Measurements from ENCODE around the gene DHX16. TPM values are rescaled to one million over a fixed set of nuclear protein-coding genes. Genes with fewer than 3 reads are reported as not detected.
"Not testable (repeated sequence)": the region's sequence is repeated elsewhere in the genome, so short reads cannot be mapped to it uniquely, and the experiment has no call there.

The DHX16 gene
- total RNA-seq, 1 donor from 2014 or later, result 26.9 TPM

DNA sequence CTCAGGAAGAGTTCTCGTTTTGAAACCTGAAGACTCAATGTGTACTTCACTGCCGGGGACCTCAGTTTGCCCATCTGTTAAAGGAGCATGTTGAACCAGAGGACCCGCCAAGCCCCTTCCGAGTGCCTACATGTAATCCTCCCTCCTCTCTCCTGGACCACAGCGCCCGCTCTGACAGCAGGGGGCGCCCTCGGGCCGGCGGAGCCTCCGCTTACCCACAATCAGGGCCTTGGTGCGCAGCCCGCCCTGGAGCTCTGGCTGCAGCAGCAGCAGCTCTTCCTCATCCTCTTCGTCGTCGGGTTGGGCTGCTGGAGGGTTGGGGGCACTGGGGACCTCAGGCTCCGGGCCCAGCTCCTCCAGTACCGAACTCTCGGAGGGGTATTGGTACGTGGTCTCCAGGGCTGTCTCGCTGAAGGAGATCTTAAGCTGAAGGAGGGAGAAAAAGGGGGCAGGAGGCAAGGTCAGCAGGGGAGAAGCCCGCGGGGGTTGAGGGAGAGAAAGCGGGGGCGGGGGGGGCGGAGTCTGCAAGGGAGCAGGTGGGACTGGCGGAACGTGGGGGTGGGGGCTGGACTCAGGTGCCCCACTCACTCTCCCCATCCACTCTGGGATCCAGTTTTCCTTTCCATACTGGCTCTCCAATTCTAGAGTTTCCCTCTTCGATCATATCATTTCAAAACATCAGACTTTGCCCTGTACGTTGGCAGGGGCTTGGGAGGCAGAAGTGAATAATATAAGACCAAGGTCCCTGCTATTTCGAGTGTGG is 6.3 kb upstream of the DHX16 start:
- DNase-seq, result peak; percentile 95
- H3K27ac Mint-ChIP-seq (ENCODE audit: unreplicated experiment), result peak overlapping the region; percentile 55
- H3K36me3 Mint-ChIP-seq (ENCODE audit: unreplicated experiment), result peaks cover 6% of the 10 kb centered on the region
- TF ChIP-seq, protein P1, sequence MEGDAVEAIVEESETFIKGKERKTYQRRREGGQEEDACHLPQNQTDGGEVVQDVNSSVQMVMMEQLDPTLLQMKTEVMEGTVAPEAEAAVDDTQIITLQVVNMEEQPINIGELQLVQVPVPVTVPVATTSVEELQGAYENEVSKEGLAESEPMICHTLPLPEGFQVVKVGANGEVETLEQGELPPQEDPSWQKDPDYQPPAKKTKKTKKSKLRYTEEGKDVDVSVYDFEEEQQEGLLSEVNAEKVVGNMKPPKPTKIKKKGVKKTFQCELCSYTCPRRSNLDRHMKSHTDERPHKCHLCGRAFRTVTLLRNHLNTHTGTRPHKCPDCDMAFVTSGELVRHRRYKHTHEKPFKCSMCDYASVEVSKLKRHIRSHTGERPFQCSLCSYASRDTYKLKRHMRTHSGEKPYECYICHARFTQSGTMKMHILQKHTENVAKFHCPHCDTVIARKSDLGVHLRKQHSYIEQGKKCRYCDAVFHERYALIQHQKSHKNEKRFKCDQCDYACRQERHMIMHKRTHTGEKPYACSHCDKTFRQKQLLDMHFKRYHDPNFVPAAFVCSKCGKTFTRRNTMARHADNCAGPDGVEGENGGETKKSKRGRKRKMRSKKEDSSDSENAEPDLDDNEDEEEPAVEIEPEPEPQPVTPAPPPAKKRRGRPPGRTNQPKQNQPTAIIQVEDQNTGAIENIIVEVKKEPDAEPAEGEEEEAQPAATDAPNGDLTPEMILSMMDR (IDR thresholded peaks at IDR 0.05; ENCODE audit: partially characterized antibody, unreplicated experiment), result peak; percentile 92
- H3K9me3 Mint-ChIP-seq (ENCODE audit: unreplicated experiment), result peaks cover 10% of the 10 kb centered on the region
- H3K4me3 Mint-ChIP-seq (ENCODE audit: unreplicated experiment), result peak overlapping the region; percentile 90
- peaks cover 11% of the 10 kb centered on the region for H3K27me3 Mint-ChIP-seq (ENCODE audit: unreplicated experiment)
- peaks cover 28% of the 10 kb centered on the region for H3K4me1 Mint-ChIP-seq (ENCODE audit: low read depth, unreplicated experiment)

GRCh38 chr6:30676660-30677285 is 4.0 kb upstream of the DHX16 start:
- DNase-seq, result no peak
- TF ChIP-seq, protein P1 (IDR thresholded peaks at IDR 0.05; ENCODE audit: partially characterized antibody, unreplicated experiment), result no peak
- Mint-ChIP-seq H3K9me3 (ENCODE audit: unreplicated experiment) (peaks cover 7% of the 10 kb centered on the region), H3K4me3 (ENCODE audit: unreplicated experiment) (peak overlapping the region; percentile 56), H3K27ac (ENCODE audit: unreplicated experiment) (peak overlapping the region; percentile 76), H3K36me3 (ENCODE audit: unreplicated experiment) (peaks cover 6% of the 10 kb centered on the region), H3K27me3 (ENCODE audit: unreplicated experiment) (peaks cover 8% of the 10 kb centered on the region), H3K4me1 (ENCODE audit: low read depth, unreplicated experiment) (peaks cover 21% of the 10 kb centered on the region)

GRCh38 chr6:30670760-30671527 is 1.9 kb downstream of the DHX16 start:
- Mint-ChIP-seq H3K4me3 (ENCODE audit: unreplicated experiment) (peak overlapping the region; percentile 74), H3K27ac (ENCODE audit: unreplicated experiment) (peak overlapping the region; percentile 54), H3K36me3 (ENCODE audit: unreplicated experiment) (no peaks in the 10 kb centered on the region)

GRCh38 chr6:30666300-30666699 is 6.5 kb downstream of the DHX16 start:
- not testable (repeated sequence) for H3K27ac Mint-ChIP-seq (ENCODE audit: unreplicated experiment); DNase-seq; H3K9me3 Mint-ChIP-seq (ENCODE audit: unreplicated experiment); H3K36me3 Mint-ChIP-seq (ENCODE audit: unreplicated experiment); H3K4me3 Mint-ChIP-seq (ENCODE audit: unreplicated experiment); H3K4me1 Mint-ChIP-seq (ENCODE audit: low read depth, unreplicated experiment); H3K27me3 Mint-ChIP-seq (ENCODE audit: unreplicated experiment)

More at GRCh38 chr6:30670760-30671527, 1.9 kb downstream of the DHX16 start:
- H3K9me3 Mint-ChIP-seq (ENCODE audit: unreplicated experiment), result peaks cover under 1% of the 10 kb centered on the region
- peaks cover 6% of the 10 kb centered on the region for H3K4me1 Mint-ChIP-seq (ENCODE audit: low read depth, unreplicated experiment)
- no peak for DNase-seq
- TF ChIP-seq, protein P1 (IDR thresholded peaks at IDR 0.05; ENCODE audit: partially characterized antibody, unreplicated experiment), result no peak
- peaks cover 4% of the 10 kb centered on the region for H3K27me3 Mint-ChIP-seq (ENCODE audit: unreplicated experiment)

DNA sequence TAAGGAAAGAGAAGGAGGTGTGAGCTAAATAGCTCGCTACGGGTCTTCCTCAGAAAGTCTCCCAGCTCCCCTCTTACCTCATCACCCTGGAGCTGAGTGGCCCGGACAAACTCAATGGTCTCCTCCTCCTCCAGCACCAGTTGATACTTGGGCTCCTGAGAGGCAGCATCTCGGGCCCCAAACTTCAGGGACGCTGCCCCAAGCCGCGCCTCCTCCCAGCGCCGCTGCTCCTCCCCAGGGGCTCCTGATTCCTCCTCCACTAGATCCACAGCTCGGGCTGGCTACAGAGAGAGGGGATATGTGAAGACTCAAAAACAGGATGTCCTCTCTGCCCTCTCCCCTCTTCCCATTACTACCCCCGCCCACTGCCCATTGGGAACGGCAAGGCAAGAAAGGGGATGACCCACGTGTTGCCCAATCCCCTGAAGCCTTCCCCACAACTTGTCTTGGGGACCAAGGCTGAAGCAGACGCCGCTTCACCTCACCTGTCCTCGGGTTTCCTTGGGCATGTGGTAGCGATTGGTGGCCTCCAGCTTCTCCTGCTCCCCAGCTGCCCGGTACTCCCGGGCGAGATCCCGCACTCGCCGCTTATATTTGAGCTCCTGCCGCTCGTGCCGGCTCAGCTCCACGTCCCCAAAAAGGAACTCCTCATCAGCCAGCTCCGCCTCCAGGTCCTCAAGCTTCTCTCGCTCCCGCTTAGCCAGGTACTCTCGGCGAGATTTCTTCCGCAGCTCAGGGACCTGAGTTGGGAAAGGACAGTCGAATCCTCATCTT is 7.6 kb downstream of the DHX16 start:
- TF ChIP-seq, protein P1 (IDR thresholded peaks at IDR 0.05; ENCODE audit: partially characterized antibody, unreplicated experiment), result no peak
- Mint-ChIP-seq H3K9me3 (ENCODE audit: unreplicated experiment) (no peaks in the 10 kb centered on the region), H3K4me1 (ENCODE audit: low read depth, unreplicated experiment) (no peaks in the 10 kb centered on the region), H3K27me3 (ENCODE audit: unreplicated experiment) (no peaks in the 10 kb centered on the region), H3K36me3 (ENCODE audit: unreplicated experiment) (no peaks in the 10 kb centered on the region), H3K27ac (ENCODE audit: unreplicated experiment) (no peak overlapping the region), H3K4me3 (ENCODE audit: unreplicated experiment) (no peak overlapping the region)
- DNase-seq, result no peak

DNA sequence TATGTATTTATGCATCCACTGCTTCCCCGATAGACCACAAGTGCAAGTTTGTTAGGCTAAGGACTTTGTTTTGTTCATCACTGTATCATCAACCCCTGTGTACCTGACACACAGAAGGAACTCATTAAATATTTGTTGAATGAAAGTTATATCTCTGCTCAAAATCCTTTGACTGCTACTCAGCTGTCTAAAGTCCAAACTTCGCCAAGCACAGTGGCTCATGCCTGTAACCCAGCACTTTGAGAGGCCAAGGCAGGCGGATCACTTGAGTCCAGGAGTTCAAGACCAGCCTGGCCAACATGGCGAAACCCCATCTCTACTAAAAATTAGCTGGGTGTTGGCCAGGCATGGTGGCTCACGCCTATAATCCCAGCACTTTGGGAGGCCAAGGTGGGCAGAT is 14.9 kb downstream of the DHX16 start:
- H3K4me1 Mint-ChIP-seq (ENCODE audit: low read depth, unreplicated experiment); H3K27ac Mint-ChIP-seq (ENCODE audit: unreplicated experiment); H3K27me3 Mint-ChIP-seq (ENCODE audit: unreplicated experiment); DNase-seq; H3K9me3 Mint-ChIP-seq (ENCODE audit: unreplicated experiment); H3K36me3 Mint-ChIP-seq (ENCODE audit: unreplicated experiment); H3K4me3 Mint-ChIP-seq (ENCODE audit: unreplicated experiment): not testable (repeated sequence)
